ENCODE results near the gene SSTR4.
"Not testable (repeated sequence)": the region's sequence is repeated elsewhere in the genome, so short reads cannot be mapped to it uniquely, and the experiment has no call there.

The SSTR4 gene

DNA sequence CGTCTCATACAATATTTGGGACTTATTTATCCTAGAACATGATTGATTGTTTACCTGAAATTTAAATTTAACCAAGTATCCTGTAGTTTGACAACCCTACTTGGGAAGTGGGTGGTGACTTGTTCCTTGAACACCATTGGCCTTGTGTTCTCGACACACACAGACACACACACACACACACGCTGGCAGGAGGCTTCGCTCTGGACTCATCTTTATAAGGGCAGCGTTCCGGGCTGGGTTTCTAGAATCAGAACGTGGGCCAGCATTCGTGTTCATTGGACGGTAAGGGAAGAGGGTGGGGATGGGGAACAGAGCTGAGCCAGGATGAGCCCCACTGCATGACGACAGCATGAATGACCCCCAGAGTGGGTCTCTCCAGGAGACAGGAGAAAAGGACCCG is 16.2 kb upstream of the SSTR4 start:
- Histone ChIP-seq H3K27me3 (ENCODE audit: control insufficient read depth in 1 of 2, insufficient read depth in 2 of 2, low read length in 2 of 2) (peaks cover 0 to 2% of the 10 kb centered on the region in 2 donors), H3K4me3 (ENCODE audit: low read length in 2 of 2) (no peak overlapping the region), H3K4me1 (ENCODE audit: control insufficient read depth, insufficient read depth, low read length) (no peaks in the 10 kb centered on the region), H3K9me3 (ENCODE audit: control insufficient read depth in 2 of 2, low read length in 2 of 2) (no peaks in the 10 kb centered on the region), H3K36me3 (ENCODE audit: control insufficient read depth in 2 of 2, insufficient read depth in 2 of 2, low read length in 2 of 2) (no peaks in the 10 kb centered on the region), H3K9ac (ENCODE audit: low read length in 2 of 2) (no peak overlapping the region), H3K27ac (ENCODE audit: low read length) (no peak overlapping the region)

DNA sequence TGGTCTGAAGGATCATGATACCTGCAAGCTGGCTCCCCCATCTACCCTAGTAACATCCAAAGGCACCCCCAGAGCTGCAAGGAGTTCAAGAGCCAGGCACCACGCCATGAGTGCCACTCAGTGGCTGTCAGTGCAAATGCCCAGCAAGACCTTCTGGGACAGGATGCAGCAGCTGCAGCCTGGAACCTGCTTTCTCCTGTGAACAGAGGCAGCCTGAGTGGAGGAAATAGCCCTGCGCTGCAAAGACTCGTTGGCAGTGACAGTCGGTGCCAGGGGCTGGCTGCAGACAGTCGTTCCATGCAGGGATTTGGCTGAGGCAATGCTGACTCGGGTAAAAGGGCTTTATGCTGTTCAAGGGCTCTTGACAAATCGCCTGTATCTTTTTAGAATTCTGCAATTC is 15.7 kb upstream of the SSTR4 start:
- no peaks in the 10 kb centered on the region for H3K9me3 ChIP-seq (ENCODE audit: control insufficient read depth in 2 of 2, low read length in 2 of 2)
- H3K4me1 ChIP-seq (ENCODE audit: control insufficient read depth, insufficient read depth, low read length) = no peaks in the 10 kb centered on the region
- no peak overlapping the region for H3K9ac ChIP-seq (ENCODE audit: low read length in 2 of 2)
- H3K27ac ChIP-seq (ENCODE audit: low read length) = no peak overlapping the region
- peaks cover 0 to 2% of the 10 kb centered on the region in 2 donors for H3K27me3 ChIP-seq (ENCODE audit: control insufficient read depth in 1 of 2, insufficient read depth in 2 of 2, low read length in 2 of 2)
- no peaks in the 10 kb centered on the region for H3K36me3 ChIP-seq (ENCODE audit: control insufficient read depth in 2 of 2, insufficient read depth in 2 of 2, low read length in 2 of 2)
- H3K4me3 ChIP-seq (ENCODE audit: low read length in 2 of 2) = no peak overlapping the region

DNA sequence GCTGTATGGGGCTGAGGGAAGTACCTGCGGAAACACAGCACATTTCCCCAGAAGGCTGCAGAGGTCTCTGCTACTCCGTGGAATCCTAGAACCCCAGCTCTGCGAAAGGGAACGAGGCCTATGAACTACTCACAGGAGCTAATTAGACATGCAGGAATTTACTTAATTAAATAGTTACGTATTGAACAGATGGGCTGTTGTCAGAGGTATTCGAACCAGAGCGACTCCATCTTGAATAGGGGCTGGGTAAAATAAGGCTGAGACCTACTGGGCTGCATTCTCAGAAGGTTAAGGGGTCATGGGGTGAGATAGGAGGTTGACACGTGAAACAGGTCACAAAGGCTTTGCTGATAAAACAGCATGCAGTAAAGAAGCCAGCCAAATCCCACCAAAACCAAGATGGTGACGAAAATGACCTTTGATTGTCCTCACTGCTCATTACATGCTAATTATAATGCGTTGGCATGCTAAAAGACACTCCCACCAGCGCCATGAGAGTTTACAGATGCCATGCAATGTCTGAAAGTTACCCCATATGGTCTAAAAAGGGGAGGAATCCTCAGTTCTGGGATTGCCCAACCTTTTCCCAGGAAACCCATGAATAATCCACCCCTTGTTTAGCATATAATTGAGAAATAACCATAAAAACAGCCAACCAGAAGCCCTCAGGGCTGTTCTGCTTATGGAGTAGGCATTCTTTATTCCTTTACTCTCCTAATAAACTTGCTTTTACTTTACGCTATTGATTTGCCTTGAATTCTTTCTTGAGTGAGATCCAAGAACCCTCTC is 14.7 kb upstream of the SSTR4 start:
- Histone ChIP-seq H3K27ac (ENCODE audit: low read length) (no peak overlapping the region), H3K36me3 (ENCODE audit: control insufficient read depth in 2 of 2, insufficient read depth in 2 of 2, low read length in 2 of 2) (no peaks in the 10 kb centered on the region), H3K27me3 (ENCODE audit: control insufficient read depth in 1 of 2, insufficient read depth in 2 of 2, low read length in 2 of 2) (peaks cover 0 to 2% of the 10 kb centered on the region in 2 donors), H3K4me3 (ENCODE audit: low read length in 2 of 2) (no peak overlapping the region), H3K9ac (ENCODE audit: low read length in 2 of 2) (no peak overlapping the region), H3K4me1 (ENCODE audit: control insufficient read depth, insufficient read depth, low read length) (no peaks in the 10 kb centered on the region), H3K9me3 (ENCODE audit: control insufficient read depth in 2 of 2, low read length in 2 of 2) (no peaks in the 10 kb centered on the region)

DNA sequence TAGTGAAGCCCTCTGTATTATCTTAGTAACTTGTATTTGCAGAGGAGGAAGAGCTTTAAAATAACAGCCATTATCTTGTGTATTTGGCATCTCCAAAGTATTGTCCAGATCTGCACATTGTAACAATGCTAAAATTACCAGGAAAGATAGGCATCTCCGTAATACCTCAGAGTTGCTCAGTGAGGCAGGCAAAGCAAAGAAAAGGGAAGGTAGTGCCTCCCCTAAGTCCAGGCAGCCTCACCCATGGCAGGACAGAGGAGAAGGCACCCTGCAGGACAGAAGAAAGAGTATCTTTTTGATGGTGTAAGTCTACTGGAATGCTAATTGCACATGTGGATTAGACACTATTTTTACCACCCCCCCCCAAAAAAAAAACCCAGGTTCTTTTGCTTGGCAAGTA is 13.6 kb upstream of the SSTR4 start:
- Histone ChIP-seq H3K4me3 (ENCODE audit: low read length in 2 of 2) (no peak overlapping the region), H3K36me3 (ENCODE audit: control insufficient read depth in 2 of 2, insufficient read depth in 2 of 2, low read length in 2 of 2) (no peaks in the 10 kb centered on the region), H3K27me3 (ENCODE audit: control insufficient read depth in 1 of 2, insufficient read depth in 2 of 2, low read length in 2 of 2) (peaks cover 0 to 2% of the 10 kb centered on the region in 2 donors), H3K9ac (ENCODE audit: low read length in 2 of 2) (no peak overlapping the region), H3K27ac (ENCODE audit: low read length) (no peak overlapping the region), H3K9me3 (ENCODE audit: control insufficient read depth in 2 of 2, low read length in 2 of 2) (no peaks in the 10 kb centered on the region), H3K4me1 (ENCODE audit: control insufficient read depth, insufficient read depth, low read length) (no peaks in the 10 kb centered on the region)

DNA sequence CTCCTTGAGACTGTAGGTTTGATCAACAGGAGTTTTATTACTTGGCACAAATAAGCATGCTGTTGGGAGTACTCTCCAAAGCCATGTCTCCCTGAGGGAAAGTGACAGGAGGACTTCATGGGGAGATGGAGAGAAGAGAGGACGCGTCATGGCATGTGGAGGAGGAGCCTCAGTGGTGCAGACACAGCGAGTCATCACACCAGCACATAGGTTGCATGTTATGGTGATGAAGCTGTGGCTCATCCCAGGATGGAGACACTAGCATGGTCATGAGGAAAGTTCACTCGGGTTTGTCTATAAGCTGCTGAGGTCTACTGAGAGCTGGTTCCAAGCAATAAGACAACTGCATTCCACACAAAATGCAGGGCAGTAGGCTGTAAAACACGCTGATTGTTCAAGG is 13.2 kb upstream of the SSTR4 start:
- Histone ChIP-seq H3K36me3 (ENCODE audit: control insufficient read depth in 2 of 2, insufficient read depth in 2 of 2, low read length in 2 of 2) (no peaks in the 10 kb centered on the region), H3K27ac (ENCODE audit: low read length) (no peak overlapping the region), H3K27me3 (ENCODE audit: control insufficient read depth in 1 of 2, insufficient read depth in 2 of 2, low read length in 2 of 2) (peaks cover 0 to 2% of the 10 kb centered on the region in 2 donors), H3K4me1 (ENCODE audit: control insufficient read depth, insufficient read depth, low read length) (no peaks in the 10 kb centered on the region), H3K9me3 (ENCODE audit: control insufficient read depth in 2 of 2, low read length in 2 of 2) (no peaks in the 10 kb centered on the region), H3K9ac (ENCODE audit: low read length in 2 of 2) (no peak overlapping the region), H3K4me3 (ENCODE audit: low read length in 2 of 2) (no peak overlapping the region)

- H3K36me3 ChIP-seq (ENCODE audit: control insufficient read depth in 2 of 2, insufficient read depth in 2 of 2, low read length in 2 of 2) = no peaks in the 10 kb centered on the region
- no peak overlapping the region for H3K4me3 ChIP-seq (ENCODE audit: low read length in 2 of 2)
- H3K27ac ChIP-seq (ENCODE audit: low read length) = no peak overlapping the region
- peaks cover 0 to 2% of the 10 kb centered on the region in 2 donors for H3K27me3 ChIP-seq (ENCODE audit: control insufficient read depth in 1 of 2, insufficient read depth in 2 of 2, low read length in 2 of 2)
- H3K9ac ChIP-seq (ENCODE audit: low read length in 2 of 2) = no peak overlapping the region
- no peaks in the 10 kb centered on the region for H3K4me1 ChIP-seq (ENCODE audit: control insufficient read depth, insufficient read depth, low read length)
- no peaks in the 10 kb centered on the region for H3K9me3 ChIP-seq (ENCODE audit: control insufficient read depth in 2 of 2, low read length in 2 of 2)
Observed at GRCh38 chr20:23022849-23023248, 12.3 kb upstream of the SSTR4 start.

DNA sequence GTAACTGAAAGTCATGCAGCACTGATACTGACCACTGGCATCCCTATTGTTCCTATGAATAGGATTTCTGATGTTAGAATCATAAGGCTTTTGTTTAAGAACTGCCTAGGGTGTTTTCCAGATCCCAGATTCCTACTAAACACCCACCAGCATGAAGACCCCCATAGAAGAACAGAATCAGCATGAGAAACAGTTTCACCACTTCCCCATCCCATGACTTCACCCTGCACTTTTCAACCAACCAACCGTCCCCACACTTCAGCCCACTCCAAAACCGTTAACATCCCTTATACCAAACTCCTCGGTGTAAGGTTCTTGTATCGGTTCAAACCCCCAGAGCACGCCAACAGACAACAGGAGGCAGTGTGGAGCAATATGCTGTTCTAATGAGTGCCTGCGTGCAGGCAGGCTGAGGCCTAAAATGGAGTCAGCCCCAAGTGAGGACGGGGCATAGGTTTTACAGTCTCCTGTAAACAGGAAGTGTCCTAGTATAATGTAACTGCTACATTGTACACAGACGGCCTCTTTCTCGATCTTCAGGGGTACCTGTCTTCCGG is 11.4 kb upstream of the SSTR4 start:
- H3K36me3 ChIP-seq (ENCODE audit: control insufficient read depth in 2 of 2, insufficient read depth in 2 of 2, low read length in 2 of 2) = no peaks in the 10 kb centered on the region
- peaks cover 0 to 2% of the 10 kb centered on the region in 2 donors for H3K27me3 ChIP-seq (ENCODE audit: control insufficient read depth in 1 of 2, insufficient read depth in 2 of 2, low read length in 2 of 2)
- no peak overlapping the region for H3K27ac ChIP-seq (ENCODE audit: low read length)
- H3K4me1 ChIP-seq (ENCODE audit: control insufficient read depth, insufficient read depth, low read length) = no peaks in the 10 kb centered on the region
- H3K4me3 ChIP-seq (ENCODE audit: low read length in 2 of 2) = no peak overlapping the region
- H3K9me3 ChIP-seq (ENCODE audit: control insufficient read depth in 2 of 2, low read length in 2 of 2) = no peaks in the 10 kb centered on the region
- H3K9ac ChIP-seq (ENCODE audit: low read length in 2 of 2) = no peak overlapping the region

DNA sequence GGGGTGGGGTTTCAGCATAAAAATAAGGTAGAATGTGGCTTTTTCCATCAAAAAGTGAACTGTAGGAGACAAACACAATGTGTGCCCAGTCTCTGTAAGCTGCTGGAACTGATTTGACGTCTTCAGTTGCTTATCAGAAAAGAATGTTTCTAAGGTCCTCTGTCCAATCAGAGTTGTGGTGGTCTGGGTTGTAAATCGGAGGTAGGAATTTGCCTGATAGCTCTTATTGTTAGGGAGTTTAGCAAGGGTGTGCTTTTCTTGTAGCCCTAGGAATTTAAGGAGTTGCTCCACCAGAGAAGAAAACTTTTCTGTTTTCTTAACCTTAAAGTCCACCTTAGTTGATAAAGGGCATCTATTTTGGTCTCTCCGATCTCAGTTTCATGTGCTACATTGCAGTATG is 10.4 kb upstream of the SSTR4 start:
- no peak overlapping the region for H3K27ac ChIP-seq (ENCODE audit: low read length)
- H3K9me3 ChIP-seq (ENCODE audit: control insufficient read depth in 2 of 2, low read length in 2 of 2) = no peaks in the 10 kb centered on the region
- H3K27me3 ChIP-seq (ENCODE audit: control insufficient read depth in 1 of 2, insufficient read depth in 2 of 2, low read length in 2 of 2) = peaks cover 0 to 2% of the 10 kb centered on the region in 2 donors
- no peaks in the 10 kb centered on the region for H3K4me1 ChIP-seq (ENCODE audit: control insufficient read depth, insufficient read depth, low read length)
- H3K36me3 ChIP-seq (ENCODE audit: control insufficient read depth in 2 of 2, insufficient read depth in 2 of 2, low read length in 2 of 2) = no peaks in the 10 kb centered on the region
- H3K4me3 ChIP-seq (ENCODE audit: low read length in 2 of 2) = no peak overlapping the region
- H3K9ac ChIP-seq (ENCODE audit: low read length in 2 of 2) = no peak overlapping the region

DNA sequence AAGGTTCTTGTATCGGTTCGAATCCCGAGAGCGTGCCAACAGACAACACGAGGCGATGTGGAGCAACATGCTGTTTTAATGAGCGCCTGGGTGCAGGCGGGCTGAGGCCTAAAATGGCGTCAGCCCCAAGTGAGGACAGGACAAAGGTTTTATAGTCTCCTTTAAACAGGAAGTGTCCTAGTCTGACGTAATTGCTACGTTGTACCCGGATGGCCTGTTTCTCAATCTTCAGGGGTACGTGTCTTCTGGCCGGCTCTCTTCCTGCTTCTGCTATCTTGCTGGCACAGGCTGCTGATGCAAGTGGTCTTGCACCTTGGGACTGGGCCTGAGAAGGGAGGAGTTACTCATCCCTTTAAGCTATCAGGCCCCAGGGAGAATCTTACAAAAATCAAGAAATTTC is 9.6 kb upstream of the SSTR4 start:
- H3K36me3 ChIP-seq (ENCODE audit: control insufficient read depth in 2 of 2, insufficient read depth in 2 of 2, low read length in 2 of 2); H3K9me3 ChIP-seq (ENCODE audit: control insufficient read depth in 2 of 2, low read length in 2 of 2); H3K4me3 ChIP-seq (ENCODE audit: low read length in 2 of 2); H3K4me1 ChIP-seq (ENCODE audit: control insufficient read depth, insufficient read depth, low read length); H3K27me3 ChIP-seq (ENCODE audit: control insufficient read depth in 1 of 2, insufficient read depth in 2 of 2, low read length in 2 of 2); H3K9ac ChIP-seq (ENCODE audit: low read length in 2 of 2); H3K27ac ChIP-seq (ENCODE audit: low read length): not testable (repeated sequence)

GRCh38 chr20:23027721-23028120 is 7.4 kb upstream of the SSTR4 start:
- no peak overlapping the region for H3K27ac ChIP-seq (ENCODE audit: low read length)
- no peaks in the 10 kb centered on the region for H3K4me1 ChIP-seq (ENCODE audit: control insufficient read depth, insufficient read depth, low read length)
- peaks cover 0 to 2% of the 10 kb centered on the region in 2 donors for H3K27me3 ChIP-seq (ENCODE audit: control insufficient read depth in 1 of 2, insufficient read depth in 2 of 2, low read length in 2 of 2)
- H3K9me3 ChIP-seq (ENCODE audit: control insufficient read depth in 2 of 2, low read length in 2 of 2) = no peaks in the 10 kb centered on the region
- H3K4me3 ChIP-seq (ENCODE audit: low read length in 2 of 2) = no peak overlapping the region
- H3K9ac ChIP-seq (ENCODE audit: low read length in 2 of 2) = no peak overlapping the region
- no peaks in the 10 kb centered on the region for H3K36me3 ChIP-seq (ENCODE audit: control insufficient read depth in 2 of 2, insufficient read depth in 2 of 2, low read length in 2 of 2)

DNA sequence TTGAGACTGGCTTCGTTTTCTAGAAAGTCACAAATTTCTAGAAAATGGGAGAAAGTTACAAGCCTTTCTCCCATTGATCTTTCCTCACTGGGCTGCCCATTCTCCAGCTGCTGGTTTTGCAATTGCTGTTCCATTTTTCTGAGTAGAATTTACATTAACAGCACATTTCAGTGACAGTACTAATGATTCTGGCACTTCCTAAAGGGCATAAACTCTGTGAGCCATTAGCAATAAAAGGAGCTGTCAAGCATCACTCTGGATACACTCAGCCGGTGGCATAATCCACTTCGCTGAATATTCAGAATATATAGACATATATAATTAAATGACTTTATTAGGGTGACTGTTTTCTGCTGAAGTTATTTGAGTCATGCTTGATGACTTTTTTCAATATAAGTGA is 6.7 kb upstream of the SSTR4 start:
- Histone ChIP-seq H3K9ac (ENCODE audit: low read length in 2 of 2) (no peak overlapping the region), H3K9me3 (ENCODE audit: control insufficient read depth in 2 of 2, low read length in 2 of 2) (no peaks in the 10 kb centered on the region), H3K27me3 (ENCODE audit: control insufficient read depth in 1 of 2, insufficient read depth in 2 of 2, low read length in 2 of 2) (peaks cover 0 to 2% of the 10 kb centered on the region in 2 donors), H3K4me1 (ENCODE audit: control insufficient read depth, insufficient read depth, low read length) (no peaks in the 10 kb centered on the region), H3K27ac (ENCODE audit: low read length) (no peak overlapping the region), H3K4me3 (ENCODE audit: low read length in 2 of 2) (no peak overlapping the region), H3K36me3 (ENCODE audit: control insufficient read depth in 2 of 2, insufficient read depth in 2 of 2, low read length in 2 of 2) (no peaks in the 10 kb centered on the region)
